SK-N-MC (cell line): Measurements from ENCODE around the gene DAPK1.

Source experiments
- EZH2 ChIP-seq: fragments of 200-600 bp; sonication (generic); IDR thresholded peaks from one replicate; pipeline ENCODE4 v1.6.1; 2017; ENCODE audit warnings: antibody characterized with exemption
- FOXP2 ChIP-seq: optimal IDR thresholded peaks from 2 replicates; pipeline ENCODE3; 2011; ENCODE audit warnings: mild to moderate bottlenecking, moderate library complexity; ENCODE audit not compliant: insufficient read depth; ENCODE audit errors: extremely low read length, control extremely low read depth
- POLR2AphosphoS5 ChIP-seq: IDR thresholded peaks from 2 replicates; pipeline ENCODE4 v1.6.1; 2012; ENCODE audit warnings: mild to moderate bottlenecking, low read depth, low read length, borderline replicate concordance

GRCh38 chr9:87573841-87574342 is 76.2 kb downstream of the DAPK1 start:
- TF ChIP-seq POLR2AphosphoS5 (no peak), EZH2 (no peak), FOXP2 (no peak)
